ENCODE measurements around the gene UGT1A9. TPM values are rescaled to one million over a fixed set of nuclear protein-coding genes. Genes with fewer than 3 reads are reported as not detected.

UGT1A9 gene
- total and polyA plus RNA-seq, 2 experiments from 2014 or later = not detected

DNA sequence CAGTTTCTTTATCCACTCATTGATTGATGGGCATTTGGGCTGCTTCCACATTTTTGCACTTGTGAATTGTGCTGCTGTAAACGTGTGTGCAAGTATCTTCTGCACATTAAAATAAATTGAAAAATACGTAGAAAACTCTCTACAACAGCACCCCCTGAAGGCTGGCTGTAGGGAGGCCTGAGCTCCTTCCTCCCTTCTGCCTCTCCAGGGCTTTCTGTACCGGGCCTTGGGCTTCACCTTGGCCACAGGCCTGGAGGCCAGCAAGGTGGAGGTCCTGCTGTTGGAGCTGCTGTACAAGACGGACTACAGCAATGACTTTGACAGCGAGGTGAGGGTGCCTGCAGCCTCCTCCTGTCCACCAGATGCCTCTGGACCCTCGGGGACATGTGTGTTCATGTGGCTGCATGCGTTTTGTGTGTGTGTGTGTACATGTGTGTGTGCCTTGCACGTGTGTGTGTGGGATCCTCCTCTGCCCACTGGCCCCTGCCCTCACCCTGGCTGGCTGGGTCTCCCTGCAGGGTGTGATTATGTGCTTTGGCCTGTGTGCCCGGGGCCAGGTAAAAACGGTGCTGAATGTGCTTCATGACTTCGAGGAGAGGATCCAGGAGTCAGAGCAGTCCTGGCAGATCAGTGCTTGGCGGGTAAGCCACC, 135.6 kb downstream of the UGT1A9 start:
- Histone ChIP-seq H4K20me1 (ENCODE audit: insufficient read depth) (no peaks in the 10 kb centered on the region), H3F3A (ENCODE audit: insufficient read depth) (no peaks in the 10 kb centered on the region), H3K79me2 (ENCODE audit: insufficient read depth) (no peaks in the 10 kb centered on the region), H3K9me2 (ENCODE audit: insufficient read depth) (no peaks in the 10 kb centered on the region), H3K9ac (no peak overlapping the region), H3K36me3 (ENCODE audit: low read depth) (no peaks in the 10 kb centered on the region), H3K27ac (no peak overlapping the region), H3K27me3 (replicated peaks; ENCODE audit: insufficient read depth) (peaks cover 27% of the 10 kb centered on the region), H2AFZ (no peak overlapping the region), H3K4me1 (ENCODE audit: insufficient read depth) (no peaks in the 10 kb centered on the region), H3K4me2 (ENCODE audit: unreplicated experiment) (no peak overlapping the region), H3K9me3 (ENCODE audit: low read depth) (no peaks in the 10 kb centered on the region), H3K4me3 (no peak overlapping the region)
- in situ Hi-C loops (cut with MboI) = no loop called here
- TF ChIP-seq EZH2 (IDR thresholded peaks at IDR 0.05; ENCODE audit: insufficient read depth, poor library complexity, severe bottlenecking) (no peak), EZH2phosphoT487 (IDR thresholded peaks at IDR 0.05; ENCODE audit: insufficient read depth, low read depth) (no peak)
- WGBS, 2 experiments (ENCODE audit: low coverage in 1 of 2, low lambda C conversion rate in 2 of 2, missing lambda C conversion rate in 2 of 2) = 28 to 29% methylated on average over 12 of the region's 12 CpGs
- DNase-seq = no peak

DNA sequence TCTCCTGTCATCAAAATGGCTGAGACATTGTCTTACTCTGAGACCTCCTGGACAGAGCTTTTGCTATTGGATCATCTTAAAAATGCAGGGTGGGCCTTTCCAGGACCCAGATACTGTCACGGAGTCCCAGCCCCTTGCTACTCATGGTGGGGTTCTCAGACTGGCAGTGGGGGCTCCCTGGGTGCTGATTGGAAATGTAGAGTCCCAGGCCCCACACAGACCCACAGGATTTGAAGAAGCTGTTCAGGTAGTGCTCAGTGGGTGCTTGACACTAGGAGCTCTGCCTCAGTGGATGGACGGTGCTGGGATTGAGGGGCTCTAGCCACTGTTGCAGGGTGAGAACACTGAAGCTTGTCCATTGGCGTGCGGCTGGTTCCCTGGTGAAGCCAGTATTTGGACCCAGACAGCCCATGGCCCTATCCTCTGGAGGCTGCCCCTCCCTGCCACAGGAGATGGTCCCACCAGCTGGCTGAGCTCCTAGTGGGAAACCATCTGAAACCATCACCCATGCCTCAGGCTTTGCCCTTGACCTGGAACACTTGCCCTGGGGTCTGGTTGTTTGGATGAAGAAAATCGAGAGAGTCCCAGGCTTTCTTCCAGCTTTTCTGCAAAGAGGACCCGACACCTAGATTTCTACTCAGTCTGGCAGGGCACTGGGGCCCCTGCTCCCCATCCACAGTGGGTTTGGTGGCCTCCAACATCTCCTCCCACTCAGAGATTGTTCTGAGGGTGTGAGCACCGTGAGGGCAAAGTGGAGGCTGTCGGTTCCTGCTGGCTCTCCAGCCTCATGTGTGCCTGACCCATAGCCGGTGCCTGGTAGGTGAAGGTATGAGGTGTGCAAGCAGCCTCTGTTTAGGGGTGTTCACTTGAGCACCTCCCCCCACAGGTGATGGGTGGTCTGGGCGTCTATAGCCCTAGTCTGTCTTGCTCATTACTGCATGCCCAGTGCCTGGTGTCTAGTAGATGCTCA, 136.6 kb downstream of the UGT1A9 start:
- no peak overlapping the region for H3K27ac ChIP-seq
- WGBS, 2 experiments (ENCODE audit: low coverage in 1 of 2, low lambda C conversion rate in 2 of 2, missing lambda C conversion rate in 2 of 2) = 43 to 53% methylated on average over 10 of the region's 10 CpGs
- no peaks in the 10 kb centered on the region for H3K9me3 ChIP-seq (ENCODE audit: low read depth)
- no peaks in the 10 kb centered on the region for H4K20me1 ChIP-seq (ENCODE audit: insufficient read depth)
- no peak for DNase-seq
- in situ Hi-C loops (cut with MboI) = no loop called here
- H3K36me3 ChIP-seq (ENCODE audit: low read depth) = no peaks in the 10 kb centered on the region
- H3K4me1 ChIP-seq (ENCODE audit: insufficient read depth) = no peaks in the 10 kb centered on the region
- no peak overlapping the region for H3K4me2 ChIP-seq (ENCODE audit: unreplicated experiment)
- no peaks in the 10 kb centered on the region for H3F3A ChIP-seq (ENCODE audit: insufficient read depth)
- no peak overlapping the region for H3K9ac ChIP-seq
- H3K27me3 ChIP-seq (replicated peaks; ENCODE audit: insufficient read depth) = peaks cover 24% of the 10 kb centered on the region
- no peaks in the 10 kb centered on the region for H3K9me2 ChIP-seq (ENCODE audit: insufficient read depth)
- TF ChIP-seq EZH2phosphoT487 (IDR thresholded peaks at IDR 0.05; ENCODE audit: insufficient read depth, low read depth) (no peak), EZH2 (IDR thresholded peaks at IDR 0.05; ENCODE audit: insufficient read depth, poor library complexity, severe bottlenecking) (no peak)
- no peak overlapping the region for H3K4me3 ChIP-seq
- H2AFZ ChIP-seq = no peak overlapping the region
- H3K79me2 ChIP-seq (ENCODE audit: insufficient read depth) = no peaks in the 10 kb centered on the region

DNA sequence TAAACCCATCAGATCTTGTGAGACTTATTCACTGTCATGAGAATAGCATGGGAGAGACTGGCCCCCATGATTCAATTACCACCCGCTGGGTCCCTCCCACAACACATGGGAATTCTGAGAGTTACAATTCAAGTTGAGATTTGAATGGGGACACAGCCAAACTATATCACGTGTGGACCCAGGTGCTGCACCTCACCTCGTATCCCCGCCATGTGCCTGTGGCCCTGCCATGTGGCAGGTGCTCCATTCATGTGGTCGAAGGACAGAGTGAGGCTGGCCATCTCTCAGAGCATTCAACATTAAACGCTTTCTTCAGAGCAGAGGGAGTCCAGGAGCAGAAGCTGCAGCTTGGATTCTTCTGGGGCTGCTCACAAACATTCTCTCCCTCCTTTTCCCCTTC, 138.7 kb downstream of the UGT1A9 start:
- H3K9ac ChIP-seq = no peak overlapping the region
- H3K4me3 ChIP-seq = no peak overlapping the region
- H3K4me2 ChIP-seq (ENCODE audit: unreplicated experiment) = no peak overlapping the region
- H2AFZ ChIP-seq = no peak overlapping the region
- no peaks in the 10 kb centered on the region for H3K79me2 ChIP-seq (ENCODE audit: insufficient read depth)
- H3K27ac ChIP-seq = no peak overlapping the region
- no peaks in the 10 kb centered on the region for H4K20me1 ChIP-seq (ENCODE audit: insufficient read depth)
- 36 to 37% methylated on average over 6 of the region's 6 CpGs for WGBS, 2 experiments (ENCODE audit: low coverage in 1 of 2, low lambda C conversion rate in 2 of 2, missing lambda C conversion rate in 2 of 2)
- no peaks in the 10 kb centered on the region for H3F3A ChIP-seq (ENCODE audit: insufficient read depth)
- H3K4me1 ChIP-seq (ENCODE audit: insufficient read depth) = no peaks in the 10 kb centered on the region
- no peaks in the 10 kb centered on the region for H3K9me3 ChIP-seq (ENCODE audit: low read depth)
- peaks cover 19% of the 10 kb centered on the region for H3K27me3 ChIP-seq (replicated peaks; ENCODE audit: insufficient read depth)
- no peaks in the 10 kb centered on the region for H3K36me3 ChIP-seq (ENCODE audit: low read depth)
- TF ChIP-seq EZH2 (IDR thresholded peaks at IDR 0.05; ENCODE audit: insufficient read depth, poor library complexity, severe bottlenecking) (no peak), EZH2phosphoT487 (IDR thresholded peaks at IDR 0.05; ENCODE audit: insufficient read depth, low read depth) (no peak)
- DNase-seq = no peak
- in situ Hi-C loops (cut with MboI) = no loop called here
- no peaks in the 10 kb centered on the region for H3K9me2 ChIP-seq (ENCODE audit: insufficient read depth)

DNA sequence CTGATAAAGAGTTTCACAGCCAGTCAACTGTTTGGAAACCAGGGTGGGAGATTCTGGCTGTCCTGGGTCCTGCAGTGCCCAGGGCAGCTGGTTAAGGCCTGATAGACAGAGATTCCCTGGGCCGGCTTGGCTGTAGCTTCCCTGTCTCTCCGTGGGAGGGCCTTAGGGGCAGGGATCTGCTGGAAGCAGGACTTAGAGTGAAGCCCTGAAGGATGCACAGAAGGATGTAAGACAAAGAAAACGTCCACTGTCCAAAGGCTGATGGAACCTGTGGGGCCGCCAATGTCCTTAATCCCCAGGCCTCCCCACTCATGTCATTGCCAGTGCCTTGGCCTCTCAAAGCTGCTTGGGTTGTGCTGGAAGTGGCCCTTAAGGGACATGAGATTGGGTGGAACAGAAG, 139.4 kb downstream of the UGT1A9 start:
- H2AFZ ChIP-seq = no peak overlapping the region
- H4K20me1 ChIP-seq (ENCODE audit: insufficient read depth) = no peaks in the 10 kb centered on the region
- H3K79me2 ChIP-seq (ENCODE audit: insufficient read depth) = no peaks in the 10 kb centered on the region
- H3K4me2 ChIP-seq (ENCODE audit: unreplicated experiment) = no peak overlapping the region
- H3K27me3 ChIP-seq (replicated peaks; ENCODE audit: insufficient read depth) = peaks cover 15% of the 10 kb centered on the region
- no peak for DNase-seq
- H3K9me2 ChIP-seq (ENCODE audit: insufficient read depth) = no peaks in the 10 kb centered on the region
- no peaks in the 10 kb centered on the region for H3K9me3 ChIP-seq (ENCODE audit: low read depth)
- H3K4me1 ChIP-seq (ENCODE audit: insufficient read depth) = peaks cover 3% of the 10 kb centered on the region; the same call in 1 of the 2 replicates
- H3K4me3 ChIP-seq = no peak overlapping the region
- H3F3A ChIP-seq (ENCODE audit: insufficient read depth) = no peaks in the 10 kb centered on the region
- no peaks in the 10 kb centered on the region for H3K36me3 ChIP-seq (ENCODE audit: low read depth)
- no peak overlapping the region for H3K9ac ChIP-seq
- no peak overlapping the region for H3K27ac ChIP-seq
- no peak for TF ChIP-seq EZH2 (IDR thresholded peaks at IDR 0.05; ENCODE audit: insufficient read depth, poor library complexity, severe bottlenecking)
- TF ChIP-seq EZH2phosphoT487 (IDR thresholded peaks at IDR 0.05; ENCODE audit: insufficient read depth, low read depth) = no peak
- in situ Hi-C loops (cut with MboI) = no loop called here
- WGBS, 2 experiments (ENCODE audit: low coverage in 1 of 2, low lambda C conversion rate in 2 of 2, missing lambda C conversion rate in 2 of 2) = 25 to 30% methylated on average over 4 of the region's 4 CpGs
